Adipocyte (in vitro differentiated cells): ENCODE data around the gene PAPPA.
A peak's percentile ranks its signal among the peaks of the same experiment; 100 is the strongest.

ENCODE experiments used
- DNase-seq: peaks from one replicate; pipeline ENCODE4 v3.0.0-alpha.2; 2015; ENCODE audit warnings: low read depth
- H3K27me3 ChIP-seq: replicated peaks from 2 replicates; pipeline ENCODE4 v1.7.0; 2013; ENCODE audit warnings: mild to moderate bottlenecking, low read length, moderate library complexity; ENCODE audit not compliant: control insufficient read depth, insufficient read depth
- H3K36me3 ChIP-seq: 2 replicates; pipeline ENCODE4 v1.7.0; 2013; ENCODE audit warnings: low read length, mild to moderate bottlenecking, moderate library complexity; ENCODE audit not compliant: control insufficient read depth, insufficient read depth, severe bottlenecking
- H3K4me1 ChIP-seq: 2 replicates; pipeline ENCODE4 v1.7.0; 2013; ENCODE audit warnings: mild to moderate bottlenecking, low read length, moderate library complexity; ENCODE audit not compliant: control insufficient read depth, insufficient read depth
- H3K4me3 ChIP-seq: 2 replicates; pipeline ENCODE4 v1.7.0; 2013; ENCODE audit warnings: mild to moderate bottlenecking, low read length, moderate library complexity
- H3K9ac ChIP-seq: 2 replicates; pipeline ENCODE4 v1.7.0; 2013; ENCODE audit warnings: mild to moderate bottlenecking, low read length, moderate library complexity
- H3K9me3 ChIP-seq: 2 replicates; pipeline ENCODE4 v1.7.0; 2013; ENCODE audit warnings: mild to moderate bottlenecking, low read length, moderate library complexity; ENCODE audit not compliant: control insufficient read depth

The PAPPA gene

GRCh38 chr9:116379821-116380220, 226.2 kb downstream of the PAPPA start:
- Histone ChIP-seq H3K4me3 (no peak overlapping the region), H3K36me3 (peaks cover 37% of the 10 kb centered on the region), H3K27me3 (no peaks in the 10 kb centered on the region), H3K4me1 (peaks cover 51% of the 10 kb centered on the region), H3K9ac (no peak overlapping the region), H3K9me3 (no peaks in the 10 kb centered on the region)
- no peak for DNase-seq

GRCh38 chr9:116380496-116380995, 227.0 kb downstream of the PAPPA start:
- Histone ChIP-seq H3K36me3 (peaks cover 41% of the 10 kb centered on the region), H3K27me3 (no peaks in the 10 kb centered on the region), H3K4me3 (peak overlapping the region; percentile 5), H3K9me3 (no peaks in the 10 kb centered on the region), H3K9ac (no peak overlapping the region), H3K4me1 (peaks cover 51% of the 10 kb centered on the region)
- DNase-seq: peak; percentile 38

GRCh38 chr9:116381350-116381749, 227.8 kb downstream of the PAPPA start:
- DNase-seq: peak; percentile 47
- peaks cover 51% of the 10 kb centered on the region for H3K4me1 ChIP-seq
- H3K36me3 ChIP-seq: peaks cover 49% of the 10 kb centered on the region
- H3K4me3 ChIP-seq: peak overlapping the region; percentile 5
- no peaks in the 10 kb centered on the region for H3K9me3 ChIP-seq
- no peaks in the 10 kb centered on the region for H3K27me3 ChIP-seq
- H3K9ac ChIP-seq: no peak overlapping the region

- no peak overlapping the region for H3K9ac ChIP-seq
- no peak overlapping the region for H3K4me3 ChIP-seq
- peaks cover 46% of the 10 kb centered on the region for H3K4me1 ChIP-seq
- H3K36me3 ChIP-seq: peaks cover 56% of the 10 kb centered on the region
- H3K27me3 ChIP-seq: no peaks in the 10 kb centered on the region
- no peak for DNase-seq
- H3K9me3 ChIP-seq: no peaks in the 10 kb centered on the region
Observed at GRCh38 chr9:116382053-116382452, 228.5 kb downstream of the PAPPA start.

GRCh38 chr9:116383133-116383532, 229.5 kb downstream of the PAPPA start:
- H3K9ac ChIP-seq: no peak overlapping the region
- peaks cover 62% of the 10 kb centered on the region for H3K36me3 ChIP-seq
- H3K4me1 ChIP-seq: peaks cover 35% of the 10 kb centered on the region
- H3K4me3 ChIP-seq: no peak overlapping the region
- no peaks in the 10 kb centered on the region for H3K9me3 ChIP-seq
- DNase-seq: no peak
- no peaks in the 10 kb centered on the region for H3K27me3 ChIP-seq

GRCh38 chr9:116383936-116384335, 230.3 kb downstream of the PAPPA start:
- H3K9ac ChIP-seq: no peak overlapping the region
- H3K36me3 ChIP-seq: peaks cover 61% of the 10 kb centered on the region
- peak; percentile 55 for DNase-seq
- H3K4me3 ChIP-seq: no peak overlapping the region
- H3K27me3 ChIP-seq: no peaks in the 10 kb centered on the region
- H3K4me1 ChIP-seq: peaks cover 32% of the 10 kb centered on the region
- no peaks in the 10 kb centered on the region for H3K9me3 ChIP-seq

- H3K4me1 ChIP-seq: peaks cover 9% of the 10 kb centered on the region
- H3K4me3 ChIP-seq: no peak overlapping the region
- peaks cover 61% of the 10 kb centered on the region for H3K36me3 ChIP-seq
- DNase-seq: no peak
- no peaks in the 10 kb centered on the region for H3K9me3 ChIP-seq
- no peak overlapping the region for H3K9ac ChIP-seq
- H3K27me3 ChIP-seq: no peaks in the 10 kb centered on the region
Observed at GRCh38 chr9:116387934-116388698, 234.5 kb downstream of the PAPPA start.

- Histone ChIP-seq H3K4me3 (no peak overlapping the region), H3K9ac (no peak overlapping the region), H3K9me3 (no peaks in the 10 kb centered on the region), H3K27me3 (no peaks in the 10 kb centered on the region), H3K4me1 (peaks cover 4% of the 10 kb centered on the region), H3K36me3 (peaks cover 60% of the 10 kb centered on the region)
- DNase-seq: no peak
Observed at GRCh38 chr9:116389541-116390302, 236.1 kb downstream of the PAPPA start.

GRCh38 chr9:116390303-116391228, 237.0 kb downstream of the PAPPA start:
- peaks cover 4% of the 10 kb centered on the region for H3K4me1 ChIP-seq
- DNase-seq: no peak
- H3K27me3 ChIP-seq: no peaks in the 10 kb centered on the region
- H3K36me3 ChIP-seq: peaks cover 61% of the 10 kb centered on the region
- no peaks in the 10 kb centered on the region for H3K9me3 ChIP-seq
- H3K9ac ChIP-seq: no peak overlapping the region
- H3K4me3 ChIP-seq: no peak overlapping the region

- Histone ChIP-seq H3K4me1 (peaks cover 8% of the 10 kb centered on the region), H3K9ac (no peak overlapping the region), H3K9me3 (no peaks in the 10 kb centered on the region), H3K4me3 (no peak overlapping the region), H3K36me3 (peaks cover 61% of the 10 kb centered on the region), H3K27me3 (no peaks in the 10 kb centered on the region)
- no peak for DNase-seq
Observed at GRCh38 chr9:116391306-116391900, 237.8 kb downstream of the PAPPA start.
